Liver (tissue), 9 donors: ENCODE data around the gene TMEM233. TPM values are rescaled to one million over a fixed set of nuclear protein-coding genes. Genes with fewer than 3 reads are reported as not detected.
A peak's percentile ranks its signal among the peaks of the same experiment; 100 is the strongest.

Experiments
- DNase-seq: peaks from one replicate; pipeline ENCODE4 v3.0.0-alpha.2; 2017; ENCODE audit warnings: low spot score
- H3K27ac ChIP-seq, 2 donors: one replicate each; pipeline ENCODE4 v1.7.0; 2013; ENCODE audit warnings: inconsistent platforms in 2 of 2, low read length in 2 of 2, control low read depth in 1 of 2, low read depth in 1 of 2, mild to moderate bottlenecking in 1 of 2
- H3K27me3 ChIP-seq, 4 donors: one replicate each; pipeline versions ENCODE4 v1.6.1 to v1.7.0; 2013; ENCODE audit warnings: low read length in 3 of 4, inconsistent platforms in 1 of 4, mild to moderate bottlenecking in 1 of 4, moderate library complexity in 1 of 4; ENCODE audit not compliant: control insufficient read depth in 4 of 4, insufficient read depth in 4 of 4
- H3K36me3 ChIP-seq, 4 donors: one replicate each; pipeline versions ENCODE4 v1.6.1 to v1.7.0; 2013; ENCODE audit warnings: low read length in 3 of 4, mild to moderate bottlenecking in 3 of 4, low read depth in 1 of 4, moderate library complexity in 1 of 4; ENCODE audit not compliant: control insufficient read depth in 4 of 4, insufficient read depth in 3 of 4
- H3K4me1 ChIP-seq, 4 donors: one replicate each; pipeline versions ENCODE4 v1.6.1 to v1.7.0; 2013; ENCODE audit warnings: low read length in 3 of 4, mild to moderate bottlenecking in 3 of 4, moderate library complexity in 1 of 4; ENCODE audit not compliant: control insufficient read depth in 4 of 4, insufficient read depth in 4 of 4
- H3K4me3 ChIP-seq, 3 donors: one replicate each; pipeline versions ENCODE4 v1.6.1 to v1.7.0; 2013; ENCODE audit warnings: low read length in 3 of 3, control low read depth in 1 of 3, low read depth in 1 of 3, mild to moderate bottlenecking in 1 of 3
- H3K9ac ChIP-seq, 2 donors: one replicate each; pipeline ENCODE4 v1.7.0; 2013; ENCODE audit warnings: low read length in 2 of 2, mild to moderate bottlenecking in 2 of 2, moderate library complexity in 2 of 2, control low read depth in 1 of 2, low read depth in 1 of 2
- H3K9me3 ChIP-seq, 4 donors: one replicate each; pipeline versions ENCODE4 v1.6.1 to v1.7.0; 2013; ENCODE audit warnings: low read length in 3 of 4; ENCODE audit not compliant: control insufficient read depth in 4 of 4
- EGR1 ChIP-seq, 2 donors: IDR thresholded peaks; 2 replicates each; pipeline ENCODE4 v1.6.1; 2016 to 2018; ENCODE audit warnings: antibody characterized with exemption in 2 of 2, low read depth in 2 of 2
- FOXA1 ChIP-seq: IDR thresholded peaks from 2 replicates; pipeline ENCODE4 v1.6.1; 2016; ENCODE audit warnings: antibody characterized with exemption
- FOXA2 ChIP-seq: IDR thresholded peaks from 2 replicates; pipeline ENCODE4 v1.6.1; 2016; ENCODE audit warnings: antibody characterized with exemption
- GABPA ChIP-seq, 2 donors: IDR thresholded peaks in 1 of 2; conservative IDR thresholded peaks in 1 of 2; 2 replicates each; pipeline ENCODE4 v1.6.1; 2016; ENCODE audit warnings: antibody characterized with exemption in 2 of 2, mild to moderate bottlenecking in 1 of 2, moderate library complexity in 1 of 2
- HNF4A ChIP-seq, 2 donors: conservative IDR thresholded peaks; 2 replicates each; pipeline ENCODE4 v1.6.1; 2016; ENCODE audit warnings: antibody characterized with exemption in 2 of 2, mild to moderate bottlenecking in 2 of 2
- HNF4G ChIP-seq: IDR thresholded peaks from 2 replicates; pipeline ENCODE4 v1.6.1; 2016; ENCODE audit warnings: antibody characterized with exemption
- JUND ChIP-seq, 2 donors: IDR thresholded peaks; 2 replicates each; pipeline ENCODE4 v1.6.1; 2016; ENCODE audit warnings: antibody characterized with exemption in 2 of 2
- NR2F2 ChIP-seq: IDR thresholded peaks from 2 replicates; pipeline ENCODE4 v1.6.1; 2016; ENCODE audit warnings: antibody characterized with exemption
- RAD21 ChIP-seq, 2 donors: IDR thresholded peaks; 2 replicates each; pipeline ENCODE4 v1.6.1; 2016; ENCODE audit warnings: antibody characterized with exemption in 2 of 2, mild to moderate bottlenecking in 2 of 2
- RXRA ChIP-seq, 2 donors: IDR thresholded peaks; 2 replicates each; pipeline ENCODE4 v1.6.1; 2017 to 2018; ENCODE audit warnings: antibody characterized with exemption in 2 of 2, mild to moderate bottlenecking in 1 of 2
- SP1 ChIP-seq: IDR thresholded peaks from 2 replicates; pipeline ENCODE4 v1.6.1; 2018; ENCODE audit warnings: antibody characterized with exemption, mild to moderate bottlenecking
- TAF1 ChIP-seq: conservative IDR thresholded peaks from 2 replicates; pipeline ENCODE4 v1.6.1; 2016; ENCODE audit warnings: antibody characterized with exemption, mild to moderate bottlenecking
- YY1 ChIP-seq: IDR thresholded peaks from 2 replicates; pipeline ENCODE4 v1.6.1; 2016; ENCODE audit warnings: antibody characterized with exemption, mild to moderate bottlenecking
- WGBS: extraction: QIAGEN DNeasy Blood & Tissue Kit; methylation state at CpG from one replicate; pipeline ENCODE4 v1.1.7; 2013; 5-methylcytosine and 5-hydroxymethylcytosine counted together
- polyA plus RNA-seq, 2 donors: library from polyadenylated mRNA; stranded (reverse) in 1 of 2; unstranded in 1 of 2; fragments of 200-250 nt in 1 of 2; fragments of >200 nt in 1 of 2; fragmentation: Nextera tagmentation in 1 of 2; extraction: Ambion mirVana in 1 of 2; gene quantifications; one replicate each; pipeline versions ENCODE4 v1.2.1 to v1.2.3, GENCODE V29; 2013 to 2015
- total RNA-seq, 2 donors: library from RNA; depleted of rRNA; stranded (reverse); fragments of >200 nt; gene quantifications; one replicate each; pipeline ENCODE4 v1.2.3, GENCODE V29; 2014
- TF ChIP-seq, protein P1 (sequence below): fragments of 150-350 bp; IDR thresholded peaks from 2 replicates; pipeline ENCODE4 v1.5.1; 2017; ENCODE audit warnings: improper control_type of control experiment, low read depth, low read length; ENCODE audit not compliant: missing input control
- TF ChIP-seq, protein P2 (sequence below): IDR thresholded peaks from 2 replicates; pipeline ENCODE4 v1.6.1; 2016; ENCODE audit warnings: antibody characterized with exemption
- TF ChIP-seq, protein P3 (sequence below): IDR thresholded peaks from 2 replicates; pipeline ENCODE4 v1.6.1; 2016; ENCODE audit warnings: antibody characterized with exemption
- TF ChIP-seq, protein P4 (sequence below): IDR thresholded peaks from 2 replicates; pipeline ENCODE4 v1.6.1; 2016; ENCODE audit warnings: antibody characterized with exemption, mild to moderate bottlenecking
- TF ChIP-seq, protein P5 (sequence below): IDR thresholded peaks from 2 replicates; pipeline ENCODE4 v1.6.1; 2016; ENCODE audit warnings: antibody characterized with exemption
- donor health status: healthy.
- donor health status: healthy.
- donor health status: healthy.
- donor health status: healthy.
- donor health status: healthy.

Gene TMEM233
- total and polyA plus RNA-seq, 4 donors: 0.05 to 0.17 (median 0.09) TPM

DNA sequence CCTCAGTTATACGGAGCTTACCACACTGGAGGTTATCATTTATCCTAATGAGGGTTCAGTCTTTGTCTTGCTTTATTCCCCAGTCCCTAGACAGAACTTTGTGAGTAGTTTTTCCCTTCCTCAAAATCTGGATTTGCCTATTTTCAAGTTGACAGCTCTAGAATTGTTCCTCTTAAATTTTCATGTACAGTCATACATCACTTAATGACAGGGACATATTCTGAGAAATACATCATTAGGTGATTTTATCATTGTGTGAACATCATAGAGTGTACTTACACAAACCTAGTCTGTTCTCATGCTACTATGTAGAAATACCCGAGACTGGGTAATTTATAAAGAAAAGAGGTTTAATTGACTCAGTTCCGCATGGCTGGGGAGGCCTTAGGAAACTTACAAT is 77.5 kb downstream of the TMEM233 start:
- H3K9ac ChIP-seq: no peak overlapping the region
- no peaks in the 10 kb centered on the region for H3K9me3 ChIP-seq
- no peak overlapping the region for H3K4me3 ChIP-seq
- no peak overlapping the region for H3K27ac ChIP-seq
- 87% methylated on average over 3 of the region's 3 CpGs for WGBS
- peaks cover 3 to 41% (median 23%) of the 10 kb centered on the region in 4 donors for H3K36me3 ChIP-seq
- DNase-seq: no peak
- H3K27me3 ChIP-seq: no peaks in the 10 kb centered on the region
- H3K4me1 ChIP-seq: peaks cover 4 to 24% (median 16%) of the 10 kb centered on the region in 4 donors
- TF ChIP-seq, protein P1, sequence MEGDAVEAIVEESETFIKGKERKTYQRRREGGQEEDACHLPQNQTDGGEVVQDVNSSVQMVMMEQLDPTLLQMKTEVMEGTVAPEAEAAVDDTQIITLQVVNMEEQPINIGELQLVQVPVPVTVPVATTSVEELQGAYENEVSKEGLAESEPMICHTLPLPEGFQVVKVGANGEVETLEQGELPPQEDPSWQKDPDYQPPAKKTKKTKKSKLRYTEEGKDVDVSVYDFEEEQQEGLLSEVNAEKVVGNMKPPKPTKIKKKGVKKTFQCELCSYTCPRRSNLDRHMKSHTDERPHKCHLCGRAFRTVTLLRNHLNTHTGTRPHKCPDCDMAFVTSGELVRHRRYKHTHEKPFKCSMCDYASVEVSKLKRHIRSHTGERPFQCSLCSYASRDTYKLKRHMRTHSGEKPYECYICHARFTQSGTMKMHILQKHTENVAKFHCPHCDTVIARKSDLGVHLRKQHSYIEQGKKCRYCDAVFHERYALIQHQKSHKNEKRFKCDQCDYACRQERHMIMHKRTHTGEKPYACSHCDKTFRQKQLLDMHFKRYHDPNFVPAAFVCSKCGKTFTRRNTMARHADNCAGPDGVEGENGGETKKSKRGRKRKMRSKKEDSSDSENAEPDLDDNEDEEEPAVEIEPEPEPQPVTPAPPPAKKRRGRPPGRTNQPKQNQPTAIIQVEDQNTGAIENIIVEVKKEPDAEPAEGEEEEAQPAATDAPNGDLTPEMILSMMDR: no peak
- no peak for TF ChIP-seq EGR1 (IDR thresholded peaks at IDR 0.05; ENCODE audit: low read depth in 2 of 2)
- no peak for TF ChIP-seq NR2F2
- TF ChIP-seq, protein P2, sequence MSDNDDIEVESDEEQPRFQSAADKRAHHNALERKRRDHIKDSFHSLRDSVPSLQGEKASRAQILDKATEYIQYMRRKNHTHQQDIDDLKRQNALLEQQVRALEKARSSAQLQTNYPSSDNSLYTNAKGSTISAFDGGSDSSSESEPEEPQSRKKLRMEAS: no peak

DNA sequence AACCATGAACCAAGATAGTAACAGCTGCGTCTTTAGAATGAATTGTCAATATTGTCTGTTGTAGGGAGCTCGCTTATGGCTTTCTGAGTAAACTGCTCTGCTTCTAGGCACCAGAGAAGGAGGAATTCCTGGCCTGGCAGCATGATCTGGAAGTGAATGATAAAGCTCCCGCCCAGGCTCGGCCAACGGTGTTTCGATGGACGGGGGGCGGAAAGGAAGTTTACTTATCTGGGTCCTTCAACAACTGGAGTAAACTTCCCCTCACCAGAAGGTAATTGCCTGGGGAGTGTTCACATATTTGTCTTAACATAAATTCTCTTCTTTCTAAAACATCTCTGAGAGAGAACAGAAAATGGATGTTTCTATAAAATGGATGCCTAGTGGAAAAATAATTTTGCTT is 78.6 kb downstream of the TMEM233 start:
- 79% methylated on average over 8 of the region's 8 CpGs for WGBS
- Histone ChIP-seq H3K27me3 (no peaks in the 10 kb centered on the region), H3K9ac (no peak overlapping the region), H3K9me3 (no peaks in the 10 kb centered on the region), H3K4me1 (peaks cover 4 to 20% (median 11%) of the 10 kb centered on the region in 4 donors), H3K27ac (no peak overlapping the region), H3K4me3 (no peak overlapping the region), H3K36me3 (peaks cover 3 to 53% (median 33%) of the 10 kb centered on the region in 4 donors)
- peak; percentile 57 for DNase-seq
- no peak for TF ChIP-seq HNF4A (conservative IDR thresholded peaks at IDR 0.05)
- no peak for TF ChIP-seq SP1
- TF ChIP-seq HNF4G: no peak
- TF ChIP-seq, protein P3, sequence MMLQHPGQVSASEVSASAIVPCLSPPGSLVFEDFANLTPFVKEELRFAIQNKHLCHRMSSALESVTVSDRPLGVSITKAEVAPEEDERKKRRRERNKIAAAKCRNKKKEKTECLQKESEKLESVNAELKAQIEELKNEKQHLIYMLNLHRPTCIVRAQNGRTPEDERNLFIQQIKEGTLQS: no peak
- TF ChIP-seq GABPA (IDR thresholded peaks at IDR 0.05 in 1 of 2, conservative IDR thresholded peaks at IDR 0.05 in 1 of 2): no peak
- TF ChIP-seq, protein P4, sequence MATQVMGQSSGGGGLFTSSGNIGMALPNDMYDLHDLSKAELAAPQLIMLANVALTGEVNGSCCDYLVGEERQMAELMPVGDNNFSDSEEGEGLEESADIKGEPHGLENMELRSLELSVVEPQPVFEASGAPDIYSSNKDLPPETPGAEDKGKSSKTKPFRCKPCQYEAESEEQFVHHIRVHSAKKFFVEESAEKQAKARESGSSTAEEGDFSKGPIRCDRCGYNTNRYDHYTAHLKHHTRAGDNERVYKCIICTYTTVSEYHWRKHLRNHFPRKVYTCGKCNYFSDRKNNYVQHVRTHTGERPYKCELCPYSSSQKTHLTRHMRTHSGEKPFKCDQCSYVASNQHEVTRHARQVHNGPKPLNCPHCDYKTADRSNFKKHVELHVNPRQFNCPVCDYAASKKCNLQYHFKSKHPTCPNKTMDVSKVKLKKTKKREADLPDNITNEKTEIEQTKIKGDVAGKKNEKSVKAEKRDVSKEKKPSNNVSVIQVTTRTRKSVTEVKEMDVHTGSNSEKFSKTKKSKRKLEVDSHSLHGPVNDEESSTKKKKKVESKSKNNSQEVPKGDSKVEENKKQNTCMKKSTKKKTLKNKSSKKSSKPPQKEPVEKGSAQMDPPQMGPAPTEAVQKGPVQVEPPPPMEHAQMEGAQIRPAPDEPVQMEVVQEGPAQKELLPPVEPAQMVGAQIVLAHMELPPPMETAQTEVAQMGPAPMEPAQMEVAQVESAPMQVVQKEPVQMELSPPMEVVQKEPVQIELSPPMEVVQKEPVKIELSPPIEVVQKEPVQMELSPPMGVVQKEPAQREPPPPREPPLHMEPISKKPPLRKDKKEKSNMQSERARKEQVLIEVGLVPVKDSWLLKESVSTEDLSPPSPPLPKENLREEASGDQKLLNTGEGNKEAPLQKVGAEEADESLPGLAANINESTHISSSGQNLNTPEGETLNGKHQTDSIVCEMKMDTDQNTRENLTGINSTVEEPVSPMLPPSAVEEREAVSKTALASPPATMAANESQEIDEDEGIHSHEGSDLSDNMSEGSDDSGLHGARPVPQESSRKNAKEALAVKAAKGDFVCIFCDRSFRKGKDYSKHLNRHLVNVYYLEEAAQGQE: no peak
- TF ChIP-seq YY1: no peak
- TF ChIP-seq RAD21 (IDR thresholded peaks at IDR 0.05): no peak
- TF ChIP-seq, protein P1: no peak
- TF ChIP-seq JUND (IDR thresholded peaks at IDR 0.05): no peak
- TF ChIP-seq FOXA2: no peak
- TF ChIP-seq RXRA (IDR thresholded peaks at IDR 0.05): no peak
- TF ChIP-seq, protein P5, sequence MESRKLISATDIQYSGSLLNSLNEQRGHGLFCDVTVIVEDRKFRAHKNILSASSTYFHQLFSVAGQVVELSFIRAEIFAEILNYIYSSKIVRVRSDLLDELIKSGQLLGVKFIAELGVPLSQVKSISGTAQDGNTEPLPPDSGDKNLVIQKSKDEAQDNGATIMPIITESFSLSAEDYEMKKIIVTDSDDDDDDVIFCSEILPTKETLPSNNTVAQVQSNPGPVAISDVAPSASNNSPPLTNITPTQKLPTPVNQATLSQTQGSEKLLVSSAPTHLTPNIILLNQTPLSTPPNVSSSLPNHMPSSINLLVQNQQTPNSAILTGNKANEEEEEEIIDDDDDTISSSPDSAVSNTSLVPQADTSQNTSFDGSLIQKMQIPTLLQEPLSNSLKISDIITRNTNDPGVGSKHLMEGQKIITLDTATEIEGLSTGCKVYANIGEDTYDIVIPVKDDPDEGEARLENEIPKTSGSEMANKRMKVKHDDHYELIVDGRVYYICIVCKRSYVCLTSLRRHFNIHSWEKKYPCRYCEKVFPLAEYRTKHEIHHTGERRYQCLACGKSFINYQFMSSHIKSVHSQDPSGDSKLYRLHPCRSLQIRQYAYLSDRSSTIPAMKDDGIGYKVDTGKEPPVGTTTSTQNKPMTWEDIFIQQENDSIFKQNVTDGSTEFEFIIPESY: no peak
- TF ChIP-seq TAF1: no peak
- no peak for TF ChIP-seq EGR1 (IDR thresholded peaks at IDR 0.05; ENCODE audit: low read depth in 2 of 2)
- TF ChIP-seq, protein P2: no peak
- TF ChIP-seq NR2F2: no peak
- TF ChIP-seq FOXA1: no peak
